Astrocyte (in vitro differentiated cells and primary cell): ENCODE data around the gene PRPSAP1.

Experiments used
- EZH2 ChIP-seq: IDR thresholded peaks from 2 replicates; pipeline ENCODE4 v1.6.1; 2012; ENCODE audit warnings: mild to moderate bottlenecking, low read length, inconsistent platforms; ENCODE audit not compliant: insufficient read depth
- TF ChIP-seq, protein P1 (sequence below): IDR thresholded peaks from 2 replicates; pipeline ENCODE4 v1.5.1; 2011; ENCODE audit warnings: low read depth, mild to moderate bottlenecking, inconsistent platforms, low read length, moderate library complexity; ENCODE audit not compliant: insufficient read depth

DNA sequence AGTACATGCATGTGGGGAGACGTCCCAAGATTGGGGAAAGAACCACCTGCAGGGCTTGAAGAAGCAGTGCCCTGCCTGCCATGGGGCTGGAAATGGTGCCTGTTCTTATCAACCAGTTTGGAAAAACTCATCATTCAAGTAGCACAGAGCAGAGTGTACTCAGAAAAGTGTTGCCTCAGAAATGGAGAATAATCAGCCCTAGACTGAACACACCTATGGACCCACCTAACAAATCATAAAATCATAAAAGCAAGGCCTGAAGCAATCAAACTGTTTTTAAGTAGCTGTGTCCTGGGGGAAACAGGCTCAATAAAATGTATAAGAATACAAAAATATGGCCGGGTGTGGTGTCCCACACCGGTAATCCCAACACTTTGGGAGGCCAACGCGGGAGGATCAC is 56.8 kb downstream of the PRPSAP1 start:
- TF ChIP-seq EZH2, result no peak
- TF ChIP-seq, protein P1, sequence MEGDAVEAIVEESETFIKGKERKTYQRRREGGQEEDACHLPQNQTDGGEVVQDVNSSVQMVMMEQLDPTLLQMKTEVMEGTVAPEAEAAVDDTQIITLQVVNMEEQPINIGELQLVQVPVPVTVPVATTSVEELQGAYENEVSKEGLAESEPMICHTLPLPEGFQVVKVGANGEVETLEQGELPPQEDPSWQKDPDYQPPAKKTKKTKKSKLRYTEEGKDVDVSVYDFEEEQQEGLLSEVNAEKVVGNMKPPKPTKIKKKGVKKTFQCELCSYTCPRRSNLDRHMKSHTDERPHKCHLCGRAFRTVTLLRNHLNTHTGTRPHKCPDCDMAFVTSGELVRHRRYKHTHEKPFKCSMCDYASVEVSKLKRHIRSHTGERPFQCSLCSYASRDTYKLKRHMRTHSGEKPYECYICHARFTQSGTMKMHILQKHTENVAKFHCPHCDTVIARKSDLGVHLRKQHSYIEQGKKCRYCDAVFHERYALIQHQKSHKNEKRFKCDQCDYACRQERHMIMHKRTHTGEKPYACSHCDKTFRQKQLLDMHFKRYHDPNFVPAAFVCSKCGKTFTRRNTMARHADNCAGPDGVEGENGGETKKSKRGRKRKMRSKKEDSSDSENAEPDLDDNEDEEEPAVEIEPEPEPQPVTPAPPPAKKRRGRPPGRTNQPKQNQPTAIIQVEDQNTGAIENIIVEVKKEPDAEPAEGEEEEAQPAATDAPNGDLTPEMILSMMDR, result no peak
